MCF 10A (cell line): ENCODE measurements around the gene RTN4R. TPM values are rescaled to one million over a fixed set of nuclear protein-coding genes. Genes with fewer than 3 reads are reported as not detected.

Experiments
- BruUV-seq: library from RNA; stranded (reverse); fragments of 400-500 nt; replicated peaks from 2 replicates; lab custom pipeline; 2021; lab: Mats Ljungman, UMichigan
- CTCF ChIA-PET: fragments of 300-600 bp; sonication (Branson Sonifier 250); formaldehyde crosslinking; extraction: SDS; loops from one replicate; lab custom pipeline; 2021; ENCODE audit warnings: antibody characterized with exemption, inconsistent platforms; lab: Yijun Ruan, JAX
- POLR2A ChIA-PET: fragments of 300-600, 350-650 bp; sonication (Branson Sonifier 250); formaldehyde crosslinking; extraction: SDS; loops from one replicate; lab custom pipeline; 2020; ENCODE audit warnings: antibody characterized with exemption, inconsistent platforms; lab: Yijun Ruan, JAX
- DNase-seq: peaks from one replicate; pipeline ENCODE4 v3.0.0-alpha.2; 2018; ENCODE audit not compliant: unreplicated experiment
- H3K27ac Mint-ChIP-seq: one replicate; pipeline ENCODE4 v1.8.0; 2022; ENCODE audit warnings: mild to moderate bottlenecking, low read depth, mixed read lengths; ENCODE audit not compliant: unreplicated experiment
- H3K27me3 Mint-ChIP-seq: one replicate; pipeline ENCODE4 v1.8.0; 2022; ENCODE audit warnings: mixed read lengths; ENCODE audit not compliant: insufficient read depth, unreplicated experiment
- H3K36me3 Mint-ChIP-seq: one replicate; pipeline ENCODE4 v1.8.0; 2022; ENCODE audit warnings: mild to moderate bottlenecking, moderate library complexity, mixed read lengths; ENCODE audit not compliant: insufficient read depth, unreplicated experiment
- H3K4me1 Mint-ChIP-seq: one replicate; pipeline ENCODE4 v1.8.0; 2022; ENCODE audit warnings: mixed read lengths; ENCODE audit not compliant: insufficient read depth, unreplicated experiment
- H3K4me3 Mint-ChIP-seq: one replicate; pipeline ENCODE4 v1.8.0; 2022; ENCODE audit warnings: mild to moderate bottlenecking, moderate library complexity, mixed read lengths; ENCODE audit not compliant: unreplicated experiment
- H3K9me3 Mint-ChIP-seq: one replicate; pipeline ENCODE4 v1.8.0; 2022; ENCODE audit warnings: mixed read lengths; ENCODE audit not compliant: unreplicated experiment
- intact Hi-C: fragments of 100-400 bp; cut with micrococcal nuclease; formaldehyde crosslinking; loops from 2 replicates; pipeline ENCODE4 v1.14.1; 2022
- microRNA-seq: library from miRNA; unstranded; fragments of <30 nt; microRNA quantifications from one replicate; pipeline ENCODE4 v1.2.0, GENCODE V29; 2022
- total RNA-seq: library from RNA; stranded (reverse); gene quantifications from 2 replicates; pipeline ENCODE4 v1.2.3, GENCODE V29; 2022
- TF ChIP-seq, protein P1 (sequence below): fragments of 200-600 bp; IDR thresholded peaks from one replicate; pipeline ENCODE4 v1.8.0; 2022; ENCODE audit warnings: antibody characterized with exemption, mild to moderate bottlenecking; ENCODE audit not compliant: unreplicated experiment

RTN4R gene
- total RNA-seq, 1 experiment from 2014 or later, result 2.7 TPM

DNA sequence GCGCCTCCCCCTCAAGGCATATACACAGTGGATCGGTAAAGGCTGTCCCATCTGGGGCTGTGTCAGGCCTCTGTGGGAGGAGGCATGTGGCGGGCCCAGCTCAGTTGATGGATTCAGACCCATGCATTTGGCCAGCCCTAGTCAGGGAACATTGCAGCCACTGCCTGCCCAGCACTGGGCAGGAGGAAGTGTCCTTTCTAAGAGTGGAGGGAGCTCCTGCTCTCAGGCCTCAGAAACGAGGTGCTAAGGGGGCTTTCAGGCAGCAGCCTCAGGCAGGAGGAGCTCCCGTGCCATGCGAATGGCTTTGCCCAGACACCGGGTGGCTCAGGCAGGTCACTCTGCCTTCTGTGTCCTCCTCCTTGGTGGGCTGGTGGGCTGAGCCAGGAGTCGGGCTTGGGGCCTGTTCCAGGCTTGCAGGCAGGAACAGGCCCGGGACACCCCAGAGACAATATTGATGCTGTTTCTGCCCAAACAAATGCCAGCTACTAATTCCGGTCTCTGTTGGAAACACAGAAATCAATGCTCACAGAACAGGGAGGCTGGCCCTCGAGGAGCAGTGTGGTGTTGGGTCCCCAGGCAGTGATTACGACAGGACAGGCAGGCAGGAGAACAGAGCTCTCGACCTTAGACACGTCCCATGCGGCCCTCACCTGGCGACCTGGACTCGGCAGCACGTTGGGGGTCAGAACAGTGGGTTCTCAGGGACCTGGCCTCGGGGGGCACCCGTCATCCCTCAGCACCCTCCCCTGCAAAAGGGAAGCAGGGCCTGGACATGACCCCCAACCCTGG lies 75.0 kb downstream of the RTN4R start:
- H3K27ac Mint-ChIP-seq, result no peak overlapping the region
- H3K4me1 Mint-ChIP-seq, result no peaks in the 10 kb centered on the region
- no TSS peak for BruUV-seq
- no peaks in the 10 kb centered on the region for H3K36me3 Mint-ChIP-seq
- ChIA-PET POLR2A (interaction anchor here (0.6 kb wide), 1 partner anchor 212 kb away, joined by 3 read pairs; no protein-coding TSS in a partner anchor), CTCF (interaction anchor here (0.6 kb wide), 1 partner anchor 191 kb away, joined by 3 read pairs; no protein-coding TSS in a partner anchor)
- TF ChIP-seq, protein P1, sequence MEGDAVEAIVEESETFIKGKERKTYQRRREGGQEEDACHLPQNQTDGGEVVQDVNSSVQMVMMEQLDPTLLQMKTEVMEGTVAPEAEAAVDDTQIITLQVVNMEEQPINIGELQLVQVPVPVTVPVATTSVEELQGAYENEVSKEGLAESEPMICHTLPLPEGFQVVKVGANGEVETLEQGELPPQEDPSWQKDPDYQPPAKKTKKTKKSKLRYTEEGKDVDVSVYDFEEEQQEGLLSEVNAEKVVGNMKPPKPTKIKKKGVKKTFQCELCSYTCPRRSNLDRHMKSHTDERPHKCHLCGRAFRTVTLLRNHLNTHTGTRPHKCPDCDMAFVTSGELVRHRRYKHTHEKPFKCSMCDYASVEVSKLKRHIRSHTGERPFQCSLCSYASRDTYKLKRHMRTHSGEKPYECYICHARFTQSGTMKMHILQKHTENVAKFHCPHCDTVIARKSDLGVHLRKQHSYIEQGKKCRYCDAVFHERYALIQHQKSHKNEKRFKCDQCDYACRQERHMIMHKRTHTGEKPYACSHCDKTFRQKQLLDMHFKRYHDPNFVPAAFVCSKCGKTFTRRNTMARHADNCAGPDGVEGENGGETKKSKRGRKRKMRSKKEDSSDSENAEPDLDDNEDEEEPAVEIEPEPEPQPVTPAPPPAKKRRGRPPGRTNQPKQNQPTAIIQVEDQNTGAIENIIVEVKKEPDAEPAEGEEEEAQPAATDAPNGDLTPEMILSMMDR, result no peak
- H3K4me3 Mint-ChIP-seq, result no peak overlapping the region
- DNase-seq, result no peak
- H3K27me3 Mint-ChIP-seq, result no peaks in the 10 kb centered on the region
- intact Hi-C loops, result no loop called here
- H3K9me3 Mint-ChIP-seq, result no peaks in the 10 kb centered on the region

DNA sequence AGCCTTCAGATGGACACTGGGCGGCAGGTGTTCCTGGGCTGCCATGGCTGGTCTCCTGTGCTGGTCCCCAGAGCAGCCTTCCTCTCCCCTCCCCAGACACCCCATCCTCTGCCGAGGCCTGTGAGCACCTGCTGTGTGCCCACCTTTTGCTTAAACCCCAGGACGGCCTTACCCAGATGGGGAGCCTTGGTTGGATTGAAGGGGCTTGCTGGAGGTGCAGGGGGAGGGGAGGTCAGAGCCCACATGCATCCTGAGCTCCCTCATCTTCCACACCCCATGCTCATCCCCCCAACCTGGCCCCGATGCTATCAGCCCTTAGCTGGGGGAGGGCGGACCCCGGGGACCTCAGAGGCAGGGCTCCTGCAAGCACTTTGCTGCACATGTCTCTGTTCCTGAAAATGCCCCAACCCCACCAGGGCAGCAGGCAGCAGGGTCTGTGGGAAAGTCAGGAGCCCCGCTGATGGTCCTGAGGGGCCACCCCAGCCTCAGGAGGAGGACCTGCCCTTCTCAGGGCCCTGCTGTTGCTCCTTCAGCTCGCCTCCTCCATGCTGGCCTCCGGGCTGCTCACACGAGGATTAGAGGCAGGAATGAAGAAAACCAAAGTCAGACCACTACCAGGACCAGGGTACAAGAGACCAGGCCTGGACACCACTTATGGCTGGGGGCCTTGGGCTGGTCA lies 75.7 kb downstream of the RTN4R start:
- no peak overlapping the region for H3K27ac Mint-ChIP-seq
- ChIA-PET CTCF (interaction anchor here (0.9 kb wide), 1 partner anchor 15 kb away, joined by 4 read pairs; no protein-coding TSS in a partner anchor), POLR2A (no interaction called here)
- DNase-seq, result no peak
- intact Hi-C loops, result no loop called here
- TF ChIP-seq, protein P1, result no peak
- H3K27me3 Mint-ChIP-seq, result no peaks in the 10 kb centered on the region
- H3K36me3 Mint-ChIP-seq, result no peaks in the 10 kb centered on the region
- no peaks in the 10 kb centered on the region for H3K4me1 Mint-ChIP-seq
- H3K9me3 Mint-ChIP-seq, result no peaks in the 10 kb centered on the region
- BruUV-seq, result no TSS peak
- no peak overlapping the region for H3K4me3 Mint-ChIP-seq

DNA sequence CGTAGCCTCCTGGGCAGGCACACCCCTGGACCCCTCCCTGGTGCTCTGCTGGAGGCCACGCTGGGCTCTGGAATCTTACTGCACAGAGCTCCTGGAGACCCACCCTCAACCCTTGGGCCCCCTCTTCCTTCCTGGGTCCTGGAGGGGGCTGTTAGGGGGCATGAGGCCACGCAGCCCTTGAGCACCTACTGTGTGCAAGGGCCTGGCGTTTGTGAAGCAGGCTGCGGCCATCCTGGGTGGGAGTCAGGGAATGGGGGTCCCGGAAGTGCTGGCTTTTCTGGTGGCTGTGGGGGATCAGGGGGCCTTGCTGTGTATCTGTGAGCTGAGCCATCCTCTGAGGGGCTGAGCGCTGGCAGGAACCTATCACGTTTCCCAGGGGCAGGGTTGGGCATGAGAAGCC lies 76.3 kb downstream of the RTN4R start:
- intact Hi-C loops, result no loop called here
- DNase-seq, result no peak
- no peaks in the 10 kb centered on the region for H3K27me3 Mint-ChIP-seq
- BruUV-seq, result no TSS peak
- no peaks in the 10 kb centered on the region for H3K9me3 Mint-ChIP-seq
- CTCF ChIA-PET, result interaction anchor here (0.9 kb wide), 1 partner anchor 15 kb away, joined by 4 read pairs; no protein-coding TSS in a partner anchor
- H3K36me3 Mint-ChIP-seq, result no peaks in the 10 kb centered on the region
- POLR2A ChIA-PET, result no interaction called here
- no peaks in the 10 kb centered on the region for H3K4me1 Mint-ChIP-seq
- H3K4me3 Mint-ChIP-seq, result no peak overlapping the region
- TF ChIP-seq, protein P1, result no peak
- H3K27ac Mint-ChIP-seq, result no peak overlapping the region

Small RNA genes within 50 kb of the gene (microRNA-seq; reads per million reads assigned to microRNA genes)
- gene MIR1286, result not detected

Other genes starting within 250 kb of the RTN4R start
- 13.9 and 16.0 TPM in 2 replicates for gene TANGO2, start 247.2 kb downstream of the RTN4R start, total RNA-seq
- 40.8 and 49.1 TPM in 2 replicates for gene DGCR8, start 188.1 kb downstream of the RTN4R start, total RNA-seq
- 126 and 195 TPM in 2 replicates for gene RANBP1, start 152.2 kb downstream of the RTN4R start, total RNA-seq
- gene TRMT2A, start 151.1 kb downstream of the RTN4R start, total RNA-seq, result 39.0 and 47.1 TPM in 2 replicates
- 43.6 and 44.8 TPM in 2 replicates for gene ZDHHC8, start 136.5 kb downstream of the RTN4R start, total RNA-seq
- 0.70 and 0.93 TPM in 2 replicates for gene CCDC188, start 117.3 kb downstream of the RTN4R start, total RNA-seq
- gene DGCR6L, start 51.7 kb upstream of the RTN4R start, total RNA-seq, result 33.3 and 36.4 TPM in 2 replicates
- 9.9 and 10.4 TPM in 2 replicates for gene ZNF74, start 125.8 kb upstream of the RTN4R start, total RNA-seq
- gene SCARF2, start 169.5 kb upstream of the RTN4R start, total RNA-seq, result 0.35 and 0.88 TPM in 2 replicates
- 14.7 and 20.9 TPM in 2 replicates for gene KLHL22, start 227.5 kb upstream of the RTN4R start, total RNA-seq
- gene MED15, start 239.3 kb upstream of the RTN4R start, total RNA-seq, result 122 TPM in 2 replicates